KMS-11 (cell line): Measurements from ENCODE around the gene DEFB108B.
"Not testable (repeated sequence)": the region's sequence is repeated elsewhere in the genome, so short reads cannot be mapped to it uniquely, and the experiment has no call there.

Experiments used
- H2AFZ ChIP-seq: fragments of 200-600 bp; sonication (generic); 2 replicates; pipeline ENCODE4 v1.6.1; 2016; ENCODE audit warnings: antibody characterized with exemption, mixed run types, low read depth
- H3K27ac ChIP-seq: fragments of 200-600 bp; sonication (generic); 2 replicates; pipeline ENCODE4 v1.6.1; 2016; ENCODE audit warnings: mild to moderate bottlenecking, mixed run types
- H3K27me3 ChIP-seq: fragments of 200-600 bp; sonication (generic); 2 replicates; pipeline ENCODE4 v1.6.1; 2017; ENCODE audit warnings: mild to moderate bottlenecking, low read depth, mixed run types, moderate library complexity; ENCODE audit not compliant: insufficient read depth
- H3K36me3 ChIP-seq: fragments of 200-600 bp; sonication (generic); 2 replicates; pipeline ENCODE4 v1.6.1; 2017; ENCODE audit warnings: mild to moderate bottlenecking, mixed run types; ENCODE audit not compliant: insufficient read depth
- H3K4me1 ChIP-seq: fragments of 200-600 bp; sonication (generic); 2 replicates; pipeline ENCODE4 v1.6.1; 2016; ENCODE audit warnings: mild to moderate bottlenecking, low read depth, mixed run types; ENCODE audit not compliant: poor library complexity, severe bottlenecking
- H3K4me2 ChIP-seq: fragments of 200-600 bp; sonication (generic); 2 replicates; pipeline ENCODE4 v1.7.0; 2016; ENCODE audit warnings: mild to moderate bottlenecking, mixed run types
- H3K4me3 ChIP-seq: fragments of 200-600 bp; sonication (generic); IDR thresholded peaks from 2 replicates; pipeline ENCODE4 v1.6.1; 2017; ENCODE audit warnings: low read depth, low read length, mixed read lengths; ENCODE audit not compliant: insufficient read depth
- H3K79me2 ChIP-seq: fragments of 200-600 bp; sonication (generic); 2 replicates; pipeline ENCODE4 v1.6.1; 2016; ENCODE audit warnings: low read depth, mixed run types; ENCODE audit not compliant: insufficient read depth
- H3K9ac ChIP-seq: fragments of 200-600 bp; sonication (generic); 2 replicates; pipeline ENCODE4 v1.6.1; 2016; ENCODE audit warnings: mild to moderate bottlenecking, mixed run types
- H4K20me1 ChIP-seq: fragments of 200-600 bp; sonication (generic); 2 replicates; pipeline ENCODE4 v1.6.1; 2016; ENCODE audit warnings: mild to moderate bottlenecking, mixed run types; ENCODE audit not compliant: insufficient read depth
- CTCF ChIP-seq: fragments of 200-600 bp; sonication (generic); conservative IDR thresholded peaks from 2 replicates; pipeline ENCODE4 v1.6.1; 2017; ENCODE audit warnings: low read depth, mild to moderate bottlenecking, antibody characterized with exemption, low read length, moderate library complexity, mixed read lengths

Gene DEFB108B

DNA sequence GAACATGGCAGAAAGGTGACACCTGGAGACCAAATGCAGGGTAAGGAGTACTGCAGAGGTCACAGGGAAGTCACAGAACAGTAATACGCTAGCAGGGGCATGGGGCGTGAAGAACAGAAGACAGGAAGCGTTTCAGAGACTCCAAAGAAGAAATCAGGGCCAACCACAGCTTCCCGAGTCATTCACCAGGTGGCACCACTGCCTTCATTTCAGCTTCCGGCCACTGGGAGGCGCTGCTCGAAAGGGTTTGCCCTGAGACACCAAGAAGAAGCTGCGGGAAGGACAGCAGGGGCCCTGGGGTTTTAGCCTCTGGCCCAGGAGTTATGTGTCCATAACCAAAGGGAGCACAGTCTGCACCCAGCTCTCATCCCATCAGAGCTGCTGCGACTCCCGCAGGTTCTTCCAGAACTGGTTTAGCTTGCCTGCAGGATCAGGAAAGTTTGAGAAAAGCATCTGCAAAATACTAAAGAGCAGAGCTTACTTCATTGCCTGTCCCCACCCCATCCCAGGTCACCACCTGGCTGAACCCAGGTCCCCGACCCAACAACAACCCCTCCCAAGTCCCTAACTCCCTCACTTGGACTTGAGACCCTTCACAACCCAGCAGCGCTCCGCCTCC is 32.6 kb upstream of the DEFB108B start:
- H3K27me3 ChIP-seq, H3K36me3 ChIP-seq, H3K9ac ChIP-seq, H3K4me3 ChIP-seq, H3K79me2 ChIP-seq, H2AFZ ChIP-seq, H3K4me2 ChIP-seq, H3K4me1 ChIP-seq, H3K27ac ChIP-seq, H4K20me1 ChIP-seq: not testable (repeated sequence)
- TF ChIP-seq CTCF = peak; percentile 64

DNA sequence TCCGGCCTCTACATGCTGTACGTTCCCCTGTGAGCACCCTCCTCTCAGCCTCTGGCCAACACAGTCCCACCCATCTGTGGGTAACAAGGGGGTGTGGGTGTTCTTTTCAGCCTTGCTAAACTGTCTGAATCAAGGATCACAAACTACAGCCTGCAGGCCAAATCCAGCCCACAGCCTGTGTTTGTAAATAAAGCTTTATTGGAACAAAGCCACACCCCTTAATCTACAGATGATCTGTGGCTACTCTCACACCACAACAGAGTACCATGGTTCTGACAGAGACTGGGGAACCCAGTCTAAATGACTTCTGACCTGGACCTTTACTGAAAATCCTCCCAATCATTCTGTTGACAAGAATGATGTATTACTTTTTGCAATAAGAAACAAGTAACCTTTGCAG is 32.0 kb upstream of the DEFB108B start:
- not testable (repeated sequence) for H4K20me1 ChIP-seq, H3K4me1 ChIP-seq, H3K4me3 ChIP-seq, H3K36me3 ChIP-seq, H3K9ac ChIP-seq, H3K27me3 ChIP-seq, H3K27ac ChIP-seq, H2AFZ ChIP-seq, H3K4me2 ChIP-seq, H3K79me2 ChIP-seq

GRCh38 chr11:71802874-71803273 is 30.1 kb upstream of the DEFB108B start:
- H3K4me1 ChIP-seq, H3K27me3 ChIP-seq, H4K20me1 ChIP-seq, H3K27ac ChIP-seq, H3K36me3 ChIP-seq, H3K9ac ChIP-seq, H2AFZ ChIP-seq, H3K4me3 ChIP-seq, H3K4me2 ChIP-seq, H3K79me2 ChIP-seq: not testable (repeated sequence)

DNA sequence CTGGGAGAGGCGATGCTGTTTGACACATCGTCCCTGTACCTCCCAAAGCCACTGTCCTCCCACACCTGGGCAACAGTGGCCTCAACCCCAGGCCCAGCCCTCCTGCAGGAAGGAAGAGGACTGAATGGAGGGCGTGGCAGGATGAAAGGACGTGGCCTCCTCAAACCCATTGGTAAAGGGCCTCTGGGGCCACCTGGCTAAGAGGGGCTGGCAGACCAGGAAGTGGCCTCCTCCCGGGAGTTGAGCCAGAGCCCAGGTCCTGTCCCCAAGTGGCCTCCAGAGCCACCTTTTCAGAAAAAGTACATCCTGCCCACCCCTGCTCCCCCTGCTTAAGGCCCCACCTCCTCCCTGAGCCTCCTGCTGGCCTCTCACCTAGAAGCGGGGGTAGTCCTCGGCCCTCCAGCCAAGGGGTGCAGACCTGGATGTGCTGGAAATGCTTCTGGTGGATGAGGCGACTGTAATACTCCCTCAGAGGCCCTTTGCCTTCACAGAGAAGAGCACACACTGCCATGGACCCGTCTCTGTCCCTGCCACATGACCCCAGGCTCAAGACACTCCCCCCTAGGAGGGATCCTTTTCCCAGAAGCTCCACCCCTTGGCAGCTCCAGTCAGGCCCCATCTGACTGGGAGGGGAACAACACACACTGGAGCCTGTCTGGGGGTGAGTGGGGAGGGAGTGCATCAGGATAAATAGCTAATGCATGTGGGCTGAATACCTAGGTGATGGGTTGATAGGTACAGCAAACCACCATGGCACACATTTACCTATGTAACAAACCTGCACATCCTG is 28.6 kb upstream of the DEFB108B start:
- H3K4me1 ChIP-seq = not testable (repeated sequence)

GRCh38 chr11:71812529-71812928 is 20.5 kb upstream of the DEFB108B start:
- not testable (repeated sequence) for H3K4me3 ChIP-seq, H3K4me1 ChIP-seq, H3K4me2 ChIP-seq, H3K79me2 ChIP-seq, H3K27me3 ChIP-seq, H2AFZ ChIP-seq, H3K36me3 ChIP-seq, H4K20me1 ChIP-seq, H3K9ac ChIP-seq, H3K27ac ChIP-seq

More for the DNA sequence above, 28.6 kb upstream of the DEFB108B start:
- H3K79me2 ChIP-seq, H4K20me1 ChIP-seq, H3K4me2 ChIP-seq, H3K36me3 ChIP-seq, H3K27ac ChIP-seq, H3K27me3 ChIP-seq, H3K9ac ChIP-seq, H2AFZ ChIP-seq, H3K4me3 ChIP-seq: not testable (repeated sequence)

- H3K27me3 ChIP-seq, H3K27ac ChIP-seq, H3K4me1 ChIP-seq, H3K4me3 ChIP-seq, H3K4me2 ChIP-seq, H4K20me1 ChIP-seq, H3K36me3 ChIP-seq, H3K79me2 ChIP-seq: not testable (repeated sequence)
- H2AFZ ChIP-seq = peak overlapping the region; percentile 38
- TF ChIP-seq CTCF = peak; percentile 56
- peak overlapping the region; percentile 37; the same call in 1 of the 2 replicates for H3K9ac ChIP-seq
Measured at GRCh38 chr11:71813481-71814355, 19.3 kb upstream of the DEFB108B start.

- not testable (repeated sequence) for H3K79me2 ChIP-seq, H4K20me1 ChIP-seq, H3K27ac ChIP-seq, H3K27me3 ChIP-seq, H3K4me2 ChIP-seq, H3K9ac ChIP-seq, H3K36me3 ChIP-seq, H3K4me3 ChIP-seq, H3K4me1 ChIP-seq, H2AFZ ChIP-seq
Measured at GRCh38 chr11:71821539-71821938, 11.5 kb upstream of the DEFB108B start.

GRCh38 chr11:71829247-71829646 is 3.8 kb upstream of the DEFB108B start:
- not testable (repeated sequence) for H2AFZ ChIP-seq, H3K27me3 ChIP-seq, H3K4me2 ChIP-seq, H3K27ac ChIP-seq, H3K36me3 ChIP-seq, H4K20me1 ChIP-seq, H3K9ac ChIP-seq, H3K4me3 ChIP-seq, H3K79me2 ChIP-seq
- peaks cover 13% of the 10 kb centered on the region for H3K4me1 ChIP-seq
